ENCODE measurements around the gene ATRIP. TPM values are rescaled to one million over a fixed set of nuclear protein-coding genes. Genes with fewer than 3 reads are reported as not detected.

Gene ATRIP
- total RNA-seq, 2 experiments from 2014 or later, result 13.4 to 15.2 TPM

- Mint-ChIP-seq H3K4me3 (no peak overlapping the region), H3K27me3 (no peaks in the 10 kb centered on the region), H3K27ac (no peak overlapping the region), H3K4me1 (no peaks in the 10 kb centered on the region), H3K36me3 (ENCODE audit: low read depth) (no peaks in the 10 kb centered on the region), H3K9me3 (no peaks in the 10 kb centered on the region)
- POLR2A ChIA-PET, result no interaction called here
- no peak for DNase-seq
- CTCF ChIA-PET, result interaction anchor here (4.2 kb wide), 1 partner anchor 15 kb away, joined by 25 read pairs; no protein-coding TSS in a partner anchor
Observed at GRCh38 chr3:48420561-48420960, 26.0 kb upstream of the ATRIP start.

DNA sequence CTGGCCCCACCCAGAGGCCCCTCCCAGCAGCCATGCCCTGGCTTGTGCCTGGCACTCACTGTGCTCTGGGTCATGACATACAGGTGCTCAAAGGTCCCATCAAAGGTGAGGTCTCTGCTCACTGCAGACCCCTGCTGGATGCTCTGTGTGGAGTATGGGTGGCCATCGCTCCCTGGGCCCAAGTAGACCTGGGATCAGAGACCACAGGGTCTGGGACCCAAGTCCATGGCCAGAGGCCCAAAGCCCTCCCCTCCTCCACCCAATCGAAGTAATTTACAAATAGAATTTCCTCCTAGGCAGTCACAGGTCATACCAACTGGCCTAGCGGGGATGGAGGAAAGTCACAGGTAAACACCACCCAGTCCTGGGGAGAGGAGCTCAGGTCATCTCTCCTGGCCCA lies 24.3 kb upstream of the ATRIP start:
- Mint-ChIP-seq H3K27me3 (peaks cover 4% of the 10 kb centered on the region), H3K9me3 (no peaks in the 10 kb centered on the region), H3K4me3 (no peak overlapping the region), H3K27ac (no peak overlapping the region), H3K36me3 (ENCODE audit: low read depth) (no peaks in the 10 kb centered on the region), H3K4me1 (no peaks in the 10 kb centered on the region)
- no peak for DNase-seq
- ChIA-PET POLR2A (no interaction called here), CTCF (interaction anchor here (1.5 to 4.2 kb wide), 3 partner anchors 14 to 21 kb away, joined by 3 to 25 read pairs (median 7); no protein-coding TSS in a partner anchor)

DNA sequence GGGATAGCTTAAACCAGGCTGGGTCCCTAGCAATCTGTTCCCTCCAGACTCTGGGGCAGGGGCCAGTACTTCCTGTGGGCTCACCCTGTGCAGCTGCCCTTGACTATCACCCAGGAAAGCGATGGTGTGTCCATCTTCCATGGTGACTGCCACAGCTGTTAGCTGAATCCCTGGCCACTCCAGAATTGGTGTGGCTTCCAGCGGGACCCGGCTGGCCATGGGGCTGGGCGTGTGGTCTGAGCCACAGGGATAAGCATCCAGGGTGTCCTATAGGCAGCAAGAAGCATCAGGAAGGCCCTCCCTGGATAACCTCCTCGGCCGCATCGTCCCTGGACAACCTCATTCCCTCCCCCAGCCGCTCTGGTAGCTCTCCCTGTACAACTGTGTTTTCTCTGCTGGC lies 23.9 kb upstream of the ATRIP start:
- Mint-ChIP-seq H3K9me3 (no peaks in the 10 kb centered on the region), H3K27me3 (peaks cover 9% of the 10 kb centered on the region), H3K27ac (no peak overlapping the region), H3K4me3 (no peak overlapping the region), H3K4me1 (no peaks in the 10 kb centered on the region), H3K36me3 (ENCODE audit: low read depth) (no peaks in the 10 kb centered on the region)
- no peak for DNase-seq
- ChIA-PET POLR2A (no interaction called here), CTCF (interaction anchor here (1.5 to 4.2 kb wide), 3 partner anchors 13 to 22 kb away, joined by 3 to 25 read pairs (median 7); no protein-coding TSS in a partner anchor)

GRCh38 chr3:48423241-48423882 lies 23.2 kb upstream of the ATRIP start:
- Mint-ChIP-seq H3K36me3 (ENCODE audit: low read depth) (no peaks in the 10 kb centered on the region), H3K27ac (no peak overlapping the region), H3K27me3 (peaks cover 15% of the 10 kb centered on the region), H3K4me3 (no peak overlapping the region), H3K4me1 (peaks cover 3% of the 10 kb centered on the region), H3K9me3 (no peaks in the 10 kb centered on the region)
- DNase-seq, result no peak
- ChIA-PET POLR2A (interaction anchor here (0.6 kb wide), 1 partner anchor 109 kb away, joined by 3 read pairs; no protein-coding TSS in a partner anchor), CTCF (interaction anchor here (1.8 to 4.2 kb wide), 2 partner anchors 12 to 22 kb away, joined by 7 to 25 read pairs; no protein-coding TSS in a partner anchor)

DNA sequence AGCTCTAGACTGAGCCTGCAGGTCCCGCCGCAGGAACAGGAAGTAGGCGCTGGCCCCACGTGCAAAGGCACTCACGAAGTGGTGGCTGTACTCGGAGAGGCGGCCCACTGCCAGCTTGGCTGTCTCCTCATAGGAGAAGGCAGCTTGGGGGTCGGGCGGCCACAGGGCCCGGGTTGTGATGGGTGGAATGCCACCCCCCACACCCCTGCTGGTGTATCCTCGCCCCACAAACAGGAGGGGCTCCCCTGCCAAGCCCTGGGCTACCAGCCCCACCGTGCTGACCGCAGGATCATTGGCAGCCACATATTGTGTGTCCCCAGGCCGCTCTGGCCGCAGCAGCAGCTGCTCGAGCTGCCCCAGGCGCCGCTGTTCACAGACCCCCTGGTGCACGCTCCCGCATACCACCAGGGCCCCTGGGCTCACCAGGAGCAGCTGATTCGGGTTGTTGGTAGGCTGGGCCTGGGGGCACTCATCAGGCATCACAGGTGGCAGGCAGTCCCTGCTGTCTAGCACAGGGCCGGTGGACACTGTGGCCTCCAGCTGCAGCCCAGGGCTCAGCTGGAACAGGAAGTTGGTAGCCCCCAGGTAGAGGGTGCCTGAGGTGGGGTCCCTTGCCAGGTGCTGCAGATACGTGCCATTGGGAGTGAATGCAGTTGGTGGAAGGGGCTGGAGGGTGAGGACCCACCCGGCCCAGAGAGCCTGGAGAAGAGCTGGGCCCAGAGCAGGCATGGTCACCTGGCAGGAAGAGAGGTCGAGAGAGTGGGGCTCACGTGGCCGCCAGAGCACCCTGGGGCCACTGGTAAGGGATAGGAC lies 22.4 kb upstream of the ATRIP start:
- DNase-seq, result no peak
- Mint-ChIP-seq H3K27ac (no peak overlapping the region), H3K9me3 (no peaks in the 10 kb centered on the region), H3K4me3 (no peak overlapping the region), H3K27me3 (peaks cover 18% of the 10 kb centered on the region), H3K4me1 (peaks cover 3% of the 10 kb centered on the region), H3K36me3 (ENCODE audit: low read depth) (no peaks in the 10 kb centered on the region)
- ChIA-PET CTCF (interaction anchor here (1.8 to 4.2 kb wide), 2 partner anchors 12 to 23 kb away, joined by 7 to 25 read pairs; no protein-coding TSS in a partner anchor), POLR2A (interaction anchor here (0.6 kb wide), 1 partner anchor 108 kb away, joined by 3 read pairs; no protein-coding TSS in a partner anchor)

DNA sequence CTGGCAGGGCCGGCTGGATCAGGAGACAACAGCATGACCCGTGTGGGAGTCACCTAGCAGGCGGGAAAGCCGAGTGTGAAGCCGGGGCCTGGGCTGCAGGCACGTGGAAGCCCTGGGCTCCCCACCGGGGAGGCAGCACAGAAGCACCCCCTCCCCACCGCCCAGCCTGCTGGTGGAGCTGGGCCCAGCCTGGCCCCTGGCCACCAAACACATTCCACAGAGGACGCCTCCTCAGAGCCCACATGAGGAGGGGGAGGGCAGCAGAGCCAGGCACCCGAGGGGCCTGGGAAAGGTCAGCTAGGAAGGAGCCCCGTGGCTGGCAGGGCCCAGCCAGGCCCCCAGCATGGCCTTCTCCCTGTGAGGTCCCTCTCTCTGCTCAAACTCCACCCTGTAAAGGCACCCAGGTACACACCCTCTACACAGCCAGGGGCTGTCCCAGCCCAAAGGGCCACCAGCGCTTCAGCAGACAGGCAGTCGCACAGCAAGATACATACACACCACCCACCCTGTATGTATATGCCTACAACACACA lies 21.2 kb upstream of the ATRIP start:
- Mint-ChIP-seq H3K27ac (no peak overlapping the region), H3K9me3 (no peaks in the 10 kb centered on the region)
- POLR2A ChIA-PET, result no interaction called here

DNA sequence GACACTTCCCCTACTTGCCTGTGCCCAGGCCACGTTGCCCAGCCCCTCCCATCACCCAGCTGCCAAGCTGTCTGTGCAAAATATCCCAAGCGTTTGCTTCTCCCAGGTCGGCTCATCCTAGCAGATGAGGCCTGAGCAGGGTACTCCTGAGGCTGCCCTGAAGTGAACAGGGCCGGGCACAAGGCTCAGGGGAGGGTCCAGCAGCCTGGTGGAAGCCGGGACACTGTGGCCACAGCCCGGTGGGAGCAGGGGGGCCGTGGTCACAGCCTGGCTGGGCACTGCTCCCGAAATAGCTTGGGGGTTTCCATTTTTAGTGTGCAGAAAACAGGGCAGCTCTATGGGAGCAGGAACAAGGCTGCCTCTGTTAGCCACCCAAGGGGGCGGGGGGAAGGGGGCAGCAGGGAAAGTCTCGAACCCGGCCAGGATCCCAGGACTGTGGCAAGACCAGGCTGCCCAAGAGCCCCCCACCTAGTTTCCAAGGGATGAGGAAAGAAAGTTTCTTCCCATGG lies 20.1 kb upstream of the ATRIP start:
- H3K4me1 Mint-ChIP-seq, result peaks cover 12% of the 10 kb centered on the region
- ChIA-PET POLR2A (no interaction called here), CTCF (interaction anchor here (1.5 to 3.1 kb wide), 2 partner anchors 10 to 26 kb away, joined by 4 to 17 read pairs; no protein-coding TSS in a partner anchor)
- H3K4me3 Mint-ChIP-seq, result no peak overlapping the region
- no peaks in the 10 kb centered on the region for H3K9me3 Mint-ChIP-seq
- no peak for DNase-seq
- H3K27ac Mint-ChIP-seq, result no peak overlapping the region
- peaks cover 18% of the 10 kb centered on the region for H3K27me3 Mint-ChIP-seq
- H3K36me3 Mint-ChIP-seq (ENCODE audit: low read depth), result peaks cover 7% of the 10 kb centered on the region

More for the DNA sequence above, 21.2 kb upstream of the ATRIP start:
- Mint-ChIP-seq H3K4me3 (no peak overlapping the region), H3K4me1 (peaks cover 7% of the 10 kb centered on the region), H3K36me3 (ENCODE audit: low read depth) (no peaks in the 10 kb centered on the region), H3K27me3 (peaks cover 18% of the 10 kb centered on the region)
- DNase-seq, result no peak
- CTCF ChIA-PET, result interaction anchor here (1.5 to 3.1 kb wide), 2 partner anchors 11 to 25 kb away, joined by 4 to 17 read pairs; no protein-coding TSS in a partner anchor

GRCh38 chr3:48426944-48427629 lies 19.4 kb upstream of the ATRIP start:
- H3K4me3 Mint-ChIP-seq, result no peak overlapping the region
- peaks cover 13% of the 10 kb centered on the region for H3K4me1 Mint-ChIP-seq
- H3K27me3 Mint-ChIP-seq, result peaks cover 18% of the 10 kb centered on the region
- ChIA-PET POLR2A (interaction anchor here (1.2 kb wide), 2 partner anchors 13 to 93 kb away, joined by 3 to 5 read pairs; partner anchors contain the start of genes CCDC51 and TMA7), CTCF (interaction anchor here (3.1 kb wide), 1 partner anchor 9 kb away, joined by 17 read pairs; no protein-coding TSS in a partner anchor)
- H3K27ac Mint-ChIP-seq, result no peak overlapping the region
- peaks cover 13% of the 10 kb centered on the region for H3K36me3 Mint-ChIP-seq (ENCODE audit: low read depth)
- no peak for DNase-seq
- H3K9me3 Mint-ChIP-seq, result no peaks in the 10 kb centered on the region

DNA sequence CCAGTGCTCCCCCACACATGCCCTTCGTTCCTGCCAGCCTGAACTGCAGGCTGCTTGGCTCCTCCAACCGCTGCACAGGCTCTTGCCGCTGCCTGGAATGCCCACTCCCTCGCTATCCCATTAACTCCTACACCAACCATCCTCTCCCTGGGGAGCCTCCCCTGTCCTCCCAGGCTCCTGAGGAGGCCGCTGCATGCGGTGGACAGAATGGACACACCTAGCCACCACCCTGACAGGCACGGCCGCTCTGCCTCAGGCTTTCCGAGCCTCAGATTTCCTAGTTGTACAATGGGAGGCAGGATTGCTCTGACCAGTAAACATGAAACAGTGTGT lies 18.9 kb upstream of the ATRIP start:
- H3K4me3 Mint-ChIP-seq, result no peak overlapping the region
- CTCF ChIA-PET, result interaction anchor here (3.1 kb wide), 1 partner anchor 9 kb away, joined by 17 read pairs; no protein-coding TSS in a partner anchor
- H3K36me3 Mint-ChIP-seq (ENCODE audit: low read depth), result peaks cover 15% of the 10 kb centered on the region
- H3K9me3 Mint-ChIP-seq, result no peaks in the 10 kb centered on the region
- POLR2A ChIA-PET, result interaction anchor here (1.2 kb wide), 2 partner anchors 12 to 92 kb away, joined by 3 to 5 read pairs; partner anchors contain the start of genes CCDC51 and TMA7
- H3K27ac Mint-ChIP-seq, result no peak overlapping the region
- peaks cover 13% of the 10 kb centered on the region for H3K4me1 Mint-ChIP-seq
- peaks cover 18% of the 10 kb centered on the region for H3K27me3 Mint-ChIP-seq
- no peak for DNase-seq

GRCh38 chr3:48428088-48428571 lies 18.4 kb upstream of the ATRIP start:
- Mint-ChIP-seq H3K27me3 (peaks cover 18% of the 10 kb centered on the region), H3K4me1 (peaks cover 13% of the 10 kb centered on the region), H3K36me3 (ENCODE audit: low read depth) (peaks cover 18% of the 10 kb centered on the region), H3K4me3 (peak overlapping the region; percentile 41), H3K27ac (no peak overlapping the region), H3K9me3 (no peaks in the 10 kb centered on the region)
- no peak for DNase-seq
- ChIA-PET POLR2A (interaction anchor here (1.2 kb wide), 2 partner anchors 12 to 92 kb away, joined by 3 to 5 read pairs; partner anchors contain the start of genes CCDC51 and TMA7), CTCF (interaction anchor here (3.1 kb wide), 1 partner anchor 8 kb away, joined by 17 read pairs; no protein-coding TSS in a partner anchor)

DNA sequence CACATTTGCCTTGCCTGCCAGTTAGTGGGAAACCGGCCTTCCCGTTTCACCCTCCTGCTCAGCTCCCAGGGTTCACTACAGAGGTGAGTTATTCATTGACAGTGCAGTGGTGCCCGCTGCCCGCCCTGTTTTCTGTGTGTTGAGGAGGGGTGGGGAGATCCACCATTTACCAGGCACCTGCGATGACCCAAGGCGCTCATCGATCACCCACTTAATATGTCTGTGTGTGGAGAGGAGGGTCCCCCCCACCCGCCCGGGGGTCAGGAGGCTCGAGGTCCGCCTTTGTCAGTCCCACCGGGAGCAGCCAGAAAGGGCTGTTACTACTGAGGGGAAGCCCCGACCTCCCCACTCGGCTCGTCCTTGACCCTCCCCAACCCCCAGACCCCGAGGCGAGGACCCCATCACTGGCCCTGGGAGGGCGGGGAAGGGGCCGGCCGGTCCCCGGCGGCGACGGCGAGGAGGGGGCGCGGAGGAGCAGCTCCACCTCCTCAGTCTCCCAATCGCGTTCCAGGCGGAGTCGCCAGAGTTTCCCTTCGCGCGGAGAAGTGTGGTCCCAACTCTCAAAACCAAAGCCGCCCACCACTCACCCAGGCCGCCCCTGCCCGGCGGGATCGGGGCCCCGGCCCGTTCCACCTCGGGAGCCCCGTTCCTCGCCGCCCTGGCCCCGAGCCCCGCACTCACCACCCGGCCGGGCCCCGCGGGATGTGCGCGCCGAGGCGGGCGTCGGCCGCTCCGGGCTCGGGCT lies 17.8 kb upstream of the ATRIP start:
- ChIA-PET POLR2A (interaction anchor here (1.2 kb wide), 1 partner anchor 11 kb away, joined by 5 read pairs; the partner anchor contains the start of genes CCDC51 and TMA7), CTCF (interaction anchor here (3.1 kb wide), 1 partner anchor 7 kb away, joined by 17 read pairs; no protein-coding TSS in a partner anchor)
- peaks cover 15% of the 10 kb centered on the region for H3K4me1 Mint-ChIP-seq
- H3K27me3 Mint-ChIP-seq, result peaks cover 18% of the 10 kb centered on the region
- H3K27ac Mint-ChIP-seq, result no peak overlapping the region
- H3K4me3 Mint-ChIP-seq, result peak overlapping the region; percentile 41
- no peak for DNase-seq
- no peaks in the 10 kb centered on the region for H3K9me3 Mint-ChIP-seq
- H3K36me3 Mint-ChIP-seq (ENCODE audit: low read depth), result peaks cover 22% of the 10 kb centered on the region
